Activated CD8-positive, alpha-beta memory T cell treated with anti-CD3 and anti-CD28 coated beads for 4 hours (primary cell): Measurements from ENCODE around the gene IRF4.
"Not testable (repeated sequence)": the region's sequence is repeated elsewhere in the genome, so short reads cannot be mapped to it uniquely, and the experiment has no call there.

ENCODE experiments used
- DNase-seq, 2 donors: peaks; one replicate each; pipeline ENCODE4 v3.0.0-alpha.2; 2020; ENCODE audit warnings: low read depth in 2 of 2

Gene IRF4

GRCh38 chr6:421211-421610 is 29.7 kb downstream of the IRF4 start:
- no peak for DNase-seq

GRCh38 chr6:422433-423054 is 31.0 kb downstream of the IRF4 start:
- DNase-seq: peak in 1 of 2 donors; percentile 59

DNA sequence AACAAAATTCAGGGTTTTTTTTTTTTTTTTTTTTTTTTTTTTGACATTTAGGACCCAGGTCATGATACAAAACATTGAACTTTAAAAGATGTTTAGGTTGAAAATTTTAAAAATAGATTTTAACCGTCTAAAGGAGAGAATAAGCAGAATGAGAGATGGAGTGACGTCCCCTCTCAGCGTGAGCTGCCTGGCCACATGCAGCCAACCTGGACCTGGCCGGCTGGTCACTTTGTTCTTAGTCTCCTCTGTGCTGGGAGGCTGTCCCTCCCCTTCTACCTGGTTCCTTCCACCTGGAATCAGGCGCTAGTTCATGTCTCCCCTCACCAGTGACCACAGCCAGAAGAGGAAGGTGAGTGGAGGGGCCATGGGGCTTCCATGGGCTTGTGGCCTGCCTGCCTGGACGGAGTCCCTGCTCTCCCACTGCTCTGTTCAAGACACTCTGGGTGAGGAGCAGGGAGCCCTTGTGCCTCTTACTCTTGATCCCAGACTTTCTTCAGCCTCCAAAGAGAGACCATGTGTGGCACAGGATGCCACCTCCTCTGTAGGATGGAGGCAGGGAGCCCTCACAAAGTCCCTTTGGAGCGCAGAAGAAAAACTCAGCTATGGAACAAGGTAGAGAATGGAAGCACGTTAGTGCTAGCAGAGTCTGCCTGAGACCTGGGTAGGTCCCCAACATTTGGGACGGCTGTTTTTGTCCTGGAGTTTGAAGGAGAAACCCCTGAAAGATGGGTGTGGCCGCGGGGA is 31.7 kb downstream of the IRF4 start:
- DNase-seq: no peak

DNA sequence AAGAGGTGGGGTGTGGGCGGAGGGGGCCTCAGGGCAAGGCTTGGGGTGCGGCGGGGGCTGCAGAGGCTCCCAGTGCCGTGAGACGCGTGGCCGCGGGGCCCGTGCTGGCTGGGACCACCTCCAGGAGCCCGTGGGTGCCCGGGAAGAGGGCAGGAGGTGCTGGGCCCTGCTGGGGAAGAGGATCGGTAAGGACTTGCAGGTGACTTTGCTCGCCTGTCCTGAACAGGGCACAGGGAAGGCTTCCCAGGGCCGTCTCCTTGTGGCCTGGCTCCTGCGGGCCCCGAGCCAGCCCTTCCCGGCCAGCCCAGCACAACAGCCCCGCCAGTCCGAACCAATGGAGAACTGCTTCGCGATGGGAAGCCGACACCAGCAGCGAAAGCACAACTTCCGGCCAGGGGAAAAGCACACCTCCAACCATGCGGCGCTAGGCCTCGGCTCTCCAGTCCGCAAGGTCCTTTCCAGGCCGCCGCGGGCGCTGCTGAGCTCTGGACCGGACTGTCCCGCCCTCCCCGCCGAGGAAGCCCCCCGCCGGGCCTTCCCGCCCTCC is 32.3 kb downstream of the IRF4 start:
- DNase-seq: no peak

DNA sequence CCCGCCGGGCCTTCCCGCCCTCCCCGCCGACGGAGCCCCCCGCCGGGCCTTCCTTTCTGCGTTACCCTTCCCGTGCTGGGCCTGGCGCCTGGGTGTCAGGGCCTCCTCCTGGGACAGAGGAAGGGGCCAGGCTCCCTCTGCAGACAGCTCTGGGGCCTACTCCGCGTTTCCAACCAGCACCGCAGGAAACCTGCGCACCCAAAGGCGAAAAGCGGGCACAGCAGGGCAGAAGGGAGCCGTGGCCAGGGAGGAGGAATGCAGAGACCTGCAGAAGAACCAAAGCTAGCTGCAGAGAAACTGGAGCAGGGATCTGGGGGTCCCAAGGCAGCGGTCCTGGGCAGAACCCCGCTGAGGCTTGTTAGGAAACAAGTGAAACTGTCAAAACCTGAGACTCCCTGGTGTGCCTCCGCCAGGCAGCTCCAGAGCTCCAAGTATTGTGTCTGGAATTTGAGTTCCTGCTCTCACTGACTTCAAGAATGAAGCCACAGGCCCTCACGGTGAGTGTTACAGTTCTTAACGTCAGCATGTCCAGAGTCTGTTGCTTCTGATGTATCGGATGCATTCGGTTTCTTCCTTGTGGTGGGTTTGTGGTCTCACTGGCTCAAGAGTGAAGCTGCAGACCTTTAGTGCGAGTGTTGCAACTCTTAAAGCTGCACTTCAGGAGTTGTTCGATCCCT is 33.3 kb downstream of the IRF4 start:
- DNase-seq: no peak

- DNase-seq: not testable (repeated sequence)
These were observed 33.9 kb downstream of the IRF4 start for GRCh38 chr6:425418-425788.

- DNase-seq: not testable (repeated sequence)
These were observed 34.7 kb downstream of the IRF4 start for GRCh38 chr6:426198-426738.

DNA sequence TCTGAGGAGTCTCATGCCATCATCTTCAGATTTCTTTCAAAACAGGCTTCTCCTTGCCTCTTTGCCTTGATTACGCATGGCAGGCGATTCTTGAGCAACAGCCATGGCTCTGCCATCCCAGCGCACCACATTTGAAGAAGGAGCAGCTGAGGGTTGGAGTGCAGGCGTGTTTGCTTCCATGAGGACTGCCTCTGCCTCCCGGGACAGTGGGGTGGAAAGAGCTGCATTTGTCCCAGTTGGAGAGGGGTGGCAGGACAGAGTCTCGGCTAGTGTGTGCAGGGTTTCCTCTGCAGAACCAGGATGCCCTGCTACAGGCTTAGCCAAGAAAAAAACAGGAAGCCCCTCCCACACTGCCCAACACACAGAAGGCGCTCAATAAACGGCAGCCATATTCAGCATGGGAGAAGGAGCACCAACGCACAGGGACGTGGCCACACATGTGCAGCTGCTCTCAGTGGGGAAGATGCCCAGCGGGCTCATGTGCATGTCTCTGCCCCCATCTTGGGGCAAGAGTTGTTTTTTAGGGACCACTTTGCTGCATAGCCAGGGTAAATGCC is 36.6 kb downstream of the IRF4 start:
- no peak for DNase-seq

DNA sequence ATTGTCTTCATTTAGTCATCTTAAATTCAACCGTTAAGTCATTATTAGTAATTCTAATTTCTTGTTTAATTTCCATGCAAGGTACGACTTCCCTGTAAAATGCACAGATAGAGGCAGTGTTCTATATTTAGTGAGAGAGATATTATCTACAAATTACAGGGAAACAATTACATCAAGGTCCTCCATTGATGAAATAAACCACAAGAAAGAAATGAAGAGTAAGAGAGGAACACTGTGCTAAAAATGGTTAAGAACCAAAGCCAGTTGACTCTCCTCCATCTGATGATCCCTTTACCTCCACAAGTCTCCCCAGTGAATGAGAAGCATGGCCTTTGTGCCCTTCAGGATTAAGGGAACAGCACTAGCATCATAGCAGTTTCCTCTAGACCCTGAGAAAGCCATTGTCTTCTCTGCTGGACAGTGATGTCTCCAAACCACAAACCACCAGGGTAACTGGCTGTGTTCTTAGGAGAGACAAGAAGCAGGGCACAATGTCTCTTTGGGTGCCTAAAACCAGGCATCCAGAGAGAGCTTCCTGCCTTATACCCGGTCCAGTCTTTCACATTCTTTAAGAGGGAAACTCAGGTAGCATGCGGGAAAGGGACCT is 38.1 kb downstream of the IRF4 start:
- DNase-seq: no peak

DNA sequence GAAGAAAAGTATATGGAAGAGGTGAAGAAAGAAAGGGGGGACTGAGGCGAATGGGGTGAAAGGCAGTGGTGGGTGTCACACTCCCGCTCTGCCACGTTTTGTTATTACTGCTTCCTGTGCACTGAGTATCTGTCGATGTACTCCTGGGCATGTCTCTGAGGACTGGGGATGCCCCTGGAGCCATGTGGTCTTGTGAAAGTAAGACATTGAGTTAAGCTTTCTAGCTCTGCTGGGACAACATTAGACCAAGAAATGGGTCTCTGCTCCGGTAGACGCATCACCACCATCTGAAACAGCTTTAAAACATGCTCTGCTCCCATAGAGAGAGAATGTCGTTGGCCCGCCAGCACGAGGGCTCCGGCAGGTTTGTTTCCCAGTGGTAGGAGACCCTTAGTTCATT is 40.0 kb downstream of the IRF4 start:
- DNase-seq: no peak

GRCh38 chr6:431986-432385 is 40.4 kb downstream of the IRF4 start:
- DNase-seq: peak; percentile 19 to 36

DNA sequence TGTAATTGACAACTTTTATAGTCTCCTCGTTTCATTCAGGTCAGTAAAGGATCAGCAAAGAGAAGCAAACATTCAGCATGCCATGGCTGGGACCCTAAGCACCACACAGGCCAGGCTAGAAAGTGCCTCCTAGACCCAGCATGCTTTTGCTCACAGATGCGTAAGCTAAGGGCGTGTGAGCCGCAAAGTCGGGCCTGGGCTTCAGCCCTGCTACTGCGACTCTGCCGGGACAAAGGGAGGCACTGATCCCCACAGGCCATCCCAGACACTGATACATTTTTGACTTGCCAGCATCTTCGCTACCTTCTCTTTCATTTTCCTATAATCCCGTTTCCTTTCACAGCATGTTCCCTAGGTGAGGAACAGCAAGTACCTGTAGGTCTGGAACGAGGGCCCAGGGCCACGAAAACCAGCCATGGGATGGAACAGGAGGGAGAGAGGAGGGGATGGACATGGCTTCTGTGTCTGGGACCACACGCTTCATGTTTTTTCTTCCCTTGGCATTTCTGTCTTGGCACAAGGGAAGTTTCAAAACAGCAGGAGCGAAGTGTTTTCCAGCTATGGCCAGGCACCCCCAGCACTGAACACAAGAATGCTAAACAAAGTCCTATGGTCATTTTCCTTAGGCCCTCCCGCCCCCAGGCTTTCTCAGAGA is 42.6 kb downstream of the IRF4 start:
- DNase-seq: no peak

- no peak for DNase-seq
These were observed 44.1 kb downstream of the IRF4 start for GRCh38 chr6:435441-436307.

DNA sequence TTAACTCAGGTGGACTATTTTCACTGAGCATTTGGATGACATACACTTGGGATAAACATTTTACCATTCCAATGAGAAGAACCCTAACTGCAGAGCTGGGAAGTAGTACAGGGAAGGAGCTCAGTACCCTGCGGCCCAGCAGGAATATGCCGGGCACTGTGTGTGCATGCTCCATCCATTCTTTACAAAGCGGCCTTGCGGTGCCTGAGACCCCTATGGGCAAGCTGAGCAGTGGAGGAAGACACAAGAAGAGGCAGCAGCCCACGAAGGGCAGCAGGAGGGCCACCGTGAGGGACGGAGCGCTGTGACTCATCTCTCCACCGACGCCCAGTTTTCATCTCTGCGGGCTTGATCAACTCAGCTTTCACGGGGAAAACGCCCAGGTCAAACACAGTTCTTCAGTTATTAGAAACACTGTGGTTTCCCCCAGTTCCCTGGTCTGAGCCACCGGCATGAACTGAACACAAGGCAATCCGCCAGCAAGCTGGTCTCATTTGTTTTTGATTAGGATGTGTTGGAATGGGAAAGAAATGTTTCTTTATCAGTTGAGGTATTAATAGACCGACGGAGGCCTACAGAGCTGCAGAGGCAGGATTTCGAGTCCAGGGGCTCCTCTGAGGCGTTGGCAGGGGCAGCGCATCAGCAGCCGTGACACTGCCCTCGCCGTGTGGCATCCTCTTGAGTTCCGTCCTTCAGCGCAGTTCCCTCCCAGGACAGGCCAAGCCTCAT is 44.9 kb downstream of the IRF4 start:
- no peak for DNase-seq

- no peak for DNase-seq
These were observed 45.5 kb downstream of the IRF4 start for GRCh38 chr6:437037-437392.

DNA sequence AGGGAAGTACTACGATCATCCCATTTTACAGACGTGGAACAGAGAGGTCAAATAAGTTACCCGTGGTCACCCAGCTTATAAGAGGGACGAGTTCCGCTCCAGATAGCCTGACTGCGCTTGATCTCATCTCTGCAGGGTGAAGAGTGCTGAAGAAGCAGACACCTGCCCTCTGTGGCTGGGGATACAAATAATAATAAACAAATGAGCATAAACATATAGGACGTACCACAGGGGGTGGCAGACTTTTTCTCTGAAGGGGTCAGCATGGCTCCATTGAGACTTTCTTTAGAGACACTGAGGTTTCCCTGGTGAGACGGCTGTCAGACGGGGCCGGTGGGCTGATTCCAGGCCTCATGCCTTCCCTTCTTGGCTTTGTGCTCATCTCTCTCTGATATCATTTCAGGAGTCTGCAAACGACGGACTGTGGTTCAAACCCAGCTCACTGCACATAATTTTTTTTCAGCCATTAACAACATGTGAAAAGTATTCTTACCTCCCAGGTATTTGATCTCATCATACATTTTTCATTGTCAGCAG is 47.1 kb downstream of the IRF4 start:
- no peak for DNase-seq

DNA sequence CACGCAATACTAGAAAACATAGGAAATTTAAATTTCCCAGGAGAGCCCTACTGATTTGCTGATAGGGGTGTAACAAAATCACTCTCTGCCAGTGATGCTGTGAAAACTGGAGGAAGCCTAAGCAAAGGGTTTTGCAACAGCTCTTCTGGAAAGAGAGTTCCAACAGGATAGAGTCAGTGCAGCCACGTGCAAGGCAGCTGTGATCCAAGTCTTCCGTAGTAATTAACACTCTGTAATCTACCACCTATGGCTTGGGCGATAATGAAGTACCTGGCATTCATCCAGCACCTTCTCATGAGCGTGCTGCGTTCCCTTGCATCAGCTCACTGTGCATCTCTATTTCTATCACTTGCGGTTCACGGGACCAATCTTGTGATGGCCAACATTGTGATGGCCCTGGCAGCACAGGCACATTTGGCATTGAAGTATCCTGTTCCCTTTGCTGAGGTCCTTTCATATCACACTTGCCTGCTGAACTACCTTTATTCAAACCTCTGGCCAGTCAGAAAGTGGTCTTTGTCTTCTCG is 48.2 kb downstream of the IRF4 start:
- DNase-seq: no peak

DNA sequence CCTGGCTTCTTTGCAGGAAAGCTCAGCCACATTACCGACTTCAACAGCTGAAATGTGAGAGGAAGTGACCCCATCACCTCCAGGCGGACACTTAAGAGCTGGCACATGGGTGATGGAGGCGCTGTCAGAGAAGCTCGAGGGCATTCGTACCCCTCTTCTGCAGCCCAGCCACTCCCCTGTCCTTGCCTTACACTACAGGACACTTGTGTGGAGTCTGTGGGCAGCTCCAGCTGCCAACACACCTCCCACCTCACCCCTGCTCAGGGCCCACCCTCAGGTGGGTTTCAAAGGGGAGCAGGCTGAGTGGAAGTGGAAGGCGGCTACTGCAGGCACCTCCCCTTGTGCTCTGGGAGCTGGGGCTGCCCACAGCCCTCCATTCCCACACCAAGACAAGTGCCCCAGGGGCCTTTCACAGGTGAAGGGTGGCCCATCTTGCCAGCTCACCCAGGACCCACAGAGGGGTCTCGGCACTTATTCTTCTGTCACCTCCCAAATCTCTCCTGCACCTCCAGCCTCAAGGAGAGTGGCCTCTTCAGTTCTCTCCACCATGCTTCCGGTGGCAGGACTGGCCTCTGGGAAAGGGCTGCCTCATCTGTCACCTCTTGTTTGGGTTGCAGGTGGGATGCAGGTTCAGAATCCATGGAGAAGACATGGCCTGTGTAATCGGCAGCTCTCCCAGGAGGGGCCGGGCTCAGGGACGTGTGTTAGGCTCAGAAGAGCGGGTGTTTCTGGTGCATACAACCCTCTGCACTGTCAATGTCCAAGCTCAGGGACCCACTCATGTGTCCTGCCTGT is 49.8 kb downstream of the IRF4 start:
- DNase-seq: no peak
